Measurements from ENCODE around the gene NTSR1.

NTSR1 gene

DNA sequence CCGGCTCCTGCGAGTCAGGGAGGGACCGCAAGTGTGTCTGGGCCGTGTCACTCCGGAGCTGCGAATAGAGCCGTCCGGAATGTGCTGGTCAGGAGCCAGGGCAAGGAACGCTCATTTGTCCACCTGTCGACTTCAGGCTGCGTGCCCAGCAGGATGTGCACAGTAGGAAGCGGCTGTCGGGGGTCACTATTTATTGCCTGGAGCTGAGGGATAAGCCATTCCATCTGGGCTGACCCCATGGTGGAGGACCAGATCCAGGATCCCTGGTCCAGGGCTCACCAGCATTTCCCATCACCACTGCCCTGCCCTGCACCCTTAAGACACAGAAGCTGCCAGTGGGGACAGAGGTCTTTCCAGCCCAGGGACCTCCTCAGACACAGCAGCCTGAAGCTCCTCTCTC is 14.7 kb downstream of the NTSR1 start:
- no peak overlapping the region for H3K4me3 ChIP-seq (replicated peaks; ENCODE audit: insufficient read depth, low read length)
- H3K27me3 ChIP-seq (ENCODE audit: insufficient read depth, poor library complexity, severe bottlenecking): no peaks in the 10 kb centered on the region
- no peak overlapping the region for H3K27ac ChIP-seq (replicated peaks)
- TF ChIP-seq POLR2AphosphoS5 (IDR thresholded peaks at IDR 0.05; ENCODE audit: low read depth) (no peak), GABPA (IDR thresholded peaks at IDR 0.05; ENCODE audit: low read depth) (no peak), SPI1 (IDR thresholded peaks at IDR 0.05; ENCODE audit: borderline replicate concordance, low read depth) (no peak)
- TF ChIP-seq, protein P1, sequence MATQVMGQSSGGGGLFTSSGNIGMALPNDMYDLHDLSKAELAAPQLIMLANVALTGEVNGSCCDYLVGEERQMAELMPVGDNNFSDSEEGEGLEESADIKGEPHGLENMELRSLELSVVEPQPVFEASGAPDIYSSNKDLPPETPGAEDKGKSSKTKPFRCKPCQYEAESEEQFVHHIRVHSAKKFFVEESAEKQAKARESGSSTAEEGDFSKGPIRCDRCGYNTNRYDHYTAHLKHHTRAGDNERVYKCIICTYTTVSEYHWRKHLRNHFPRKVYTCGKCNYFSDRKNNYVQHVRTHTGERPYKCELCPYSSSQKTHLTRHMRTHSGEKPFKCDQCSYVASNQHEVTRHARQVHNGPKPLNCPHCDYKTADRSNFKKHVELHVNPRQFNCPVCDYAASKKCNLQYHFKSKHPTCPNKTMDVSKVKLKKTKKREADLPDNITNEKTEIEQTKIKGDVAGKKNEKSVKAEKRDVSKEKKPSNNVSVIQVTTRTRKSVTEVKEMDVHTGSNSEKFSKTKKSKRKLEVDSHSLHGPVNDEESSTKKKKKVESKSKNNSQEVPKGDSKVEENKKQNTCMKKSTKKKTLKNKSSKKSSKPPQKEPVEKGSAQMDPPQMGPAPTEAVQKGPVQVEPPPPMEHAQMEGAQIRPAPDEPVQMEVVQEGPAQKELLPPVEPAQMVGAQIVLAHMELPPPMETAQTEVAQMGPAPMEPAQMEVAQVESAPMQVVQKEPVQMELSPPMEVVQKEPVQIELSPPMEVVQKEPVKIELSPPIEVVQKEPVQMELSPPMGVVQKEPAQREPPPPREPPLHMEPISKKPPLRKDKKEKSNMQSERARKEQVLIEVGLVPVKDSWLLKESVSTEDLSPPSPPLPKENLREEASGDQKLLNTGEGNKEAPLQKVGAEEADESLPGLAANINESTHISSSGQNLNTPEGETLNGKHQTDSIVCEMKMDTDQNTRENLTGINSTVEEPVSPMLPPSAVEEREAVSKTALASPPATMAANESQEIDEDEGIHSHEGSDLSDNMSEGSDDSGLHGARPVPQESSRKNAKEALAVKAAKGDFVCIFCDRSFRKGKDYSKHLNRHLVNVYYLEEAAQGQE (IDR thresholded peaks at IDR 0.05; ENCODE audit: insufficient replicate concordance, low read depth): no peak
- TF ChIP-seq, protein P2, sequence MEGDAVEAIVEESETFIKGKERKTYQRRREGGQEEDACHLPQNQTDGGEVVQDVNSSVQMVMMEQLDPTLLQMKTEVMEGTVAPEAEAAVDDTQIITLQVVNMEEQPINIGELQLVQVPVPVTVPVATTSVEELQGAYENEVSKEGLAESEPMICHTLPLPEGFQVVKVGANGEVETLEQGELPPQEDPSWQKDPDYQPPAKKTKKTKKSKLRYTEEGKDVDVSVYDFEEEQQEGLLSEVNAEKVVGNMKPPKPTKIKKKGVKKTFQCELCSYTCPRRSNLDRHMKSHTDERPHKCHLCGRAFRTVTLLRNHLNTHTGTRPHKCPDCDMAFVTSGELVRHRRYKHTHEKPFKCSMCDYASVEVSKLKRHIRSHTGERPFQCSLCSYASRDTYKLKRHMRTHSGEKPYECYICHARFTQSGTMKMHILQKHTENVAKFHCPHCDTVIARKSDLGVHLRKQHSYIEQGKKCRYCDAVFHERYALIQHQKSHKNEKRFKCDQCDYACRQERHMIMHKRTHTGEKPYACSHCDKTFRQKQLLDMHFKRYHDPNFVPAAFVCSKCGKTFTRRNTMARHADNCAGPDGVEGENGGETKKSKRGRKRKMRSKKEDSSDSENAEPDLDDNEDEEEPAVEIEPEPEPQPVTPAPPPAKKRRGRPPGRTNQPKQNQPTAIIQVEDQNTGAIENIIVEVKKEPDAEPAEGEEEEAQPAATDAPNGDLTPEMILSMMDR (IDR thresholded peaks at IDR 0.05; ENCODE audit: insufficient read depth, low read length): no peak
- no peak for DNase-seq (ENCODE audit: low read depth in 1 of 2, low spot score in 1 of 2)

DNA sequence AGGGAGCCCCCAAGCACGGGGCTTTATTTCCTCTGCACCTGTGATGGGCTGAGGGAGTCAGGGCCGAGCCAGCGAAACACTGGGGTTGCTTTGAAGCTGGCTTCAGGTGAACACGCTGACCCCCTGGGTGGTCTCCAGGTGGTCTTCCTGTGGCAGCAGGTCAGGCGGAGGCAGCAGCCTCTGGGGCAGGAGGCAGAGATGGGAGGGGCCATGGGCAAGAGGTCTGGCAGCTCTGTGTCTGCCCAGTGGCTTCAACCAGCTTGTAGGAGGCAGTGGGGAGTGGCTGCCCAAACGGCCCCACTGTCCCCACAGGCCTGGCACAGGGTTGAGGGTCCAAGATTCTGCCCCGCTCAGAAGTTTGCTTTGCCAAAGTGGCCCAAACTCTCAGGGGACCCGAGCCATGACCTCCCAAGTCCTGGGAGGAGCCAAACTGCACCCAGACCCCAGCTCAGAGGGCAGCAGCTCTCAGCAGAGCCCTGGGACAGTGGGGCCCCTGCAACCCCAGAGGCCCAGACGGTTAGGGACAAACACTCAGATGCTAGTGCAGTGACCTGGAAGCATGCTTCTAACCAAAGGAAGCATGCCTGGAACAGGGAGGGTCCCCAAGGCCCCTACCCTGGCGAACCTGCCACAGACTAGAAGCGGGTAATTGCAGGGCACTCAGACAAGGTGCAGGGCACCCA is 15.3 kb downstream of the NTSR1 start:
- H3K27me3 ChIP-seq (ENCODE audit: insufficient read depth, poor library complexity, severe bottlenecking): no peaks in the 10 kb centered on the region
- no peak overlapping the region for H3K27ac ChIP-seq (replicated peaks)
- TF ChIP-seq, protein P1 (IDR thresholded peaks at IDR 0.05; ENCODE audit: insufficient replicate concordance, low read depth): no peak
- TF ChIP-seq GABPA (IDR thresholded peaks at IDR 0.05; ENCODE audit: low read depth): no peak
- TF ChIP-seq POLR2AphosphoS5 (IDR thresholded peaks at IDR 0.05; ENCODE audit: low read depth): no peak
- TF ChIP-seq SPI1 (IDR thresholded peaks at IDR 0.05; ENCODE audit: borderline replicate concordance, low read depth): no peak
- TF ChIP-seq, protein P2 (IDR thresholded peaks at IDR 0.05; ENCODE audit: insufficient read depth, low read length): no peak
- H3K4me3 ChIP-seq (replicated peaks; ENCODE audit: insufficient read depth, low read length): no peak overlapping the region
- no peak for DNase-seq (ENCODE audit: low read depth in 1 of 2, low spot score in 1 of 2)

DNA sequence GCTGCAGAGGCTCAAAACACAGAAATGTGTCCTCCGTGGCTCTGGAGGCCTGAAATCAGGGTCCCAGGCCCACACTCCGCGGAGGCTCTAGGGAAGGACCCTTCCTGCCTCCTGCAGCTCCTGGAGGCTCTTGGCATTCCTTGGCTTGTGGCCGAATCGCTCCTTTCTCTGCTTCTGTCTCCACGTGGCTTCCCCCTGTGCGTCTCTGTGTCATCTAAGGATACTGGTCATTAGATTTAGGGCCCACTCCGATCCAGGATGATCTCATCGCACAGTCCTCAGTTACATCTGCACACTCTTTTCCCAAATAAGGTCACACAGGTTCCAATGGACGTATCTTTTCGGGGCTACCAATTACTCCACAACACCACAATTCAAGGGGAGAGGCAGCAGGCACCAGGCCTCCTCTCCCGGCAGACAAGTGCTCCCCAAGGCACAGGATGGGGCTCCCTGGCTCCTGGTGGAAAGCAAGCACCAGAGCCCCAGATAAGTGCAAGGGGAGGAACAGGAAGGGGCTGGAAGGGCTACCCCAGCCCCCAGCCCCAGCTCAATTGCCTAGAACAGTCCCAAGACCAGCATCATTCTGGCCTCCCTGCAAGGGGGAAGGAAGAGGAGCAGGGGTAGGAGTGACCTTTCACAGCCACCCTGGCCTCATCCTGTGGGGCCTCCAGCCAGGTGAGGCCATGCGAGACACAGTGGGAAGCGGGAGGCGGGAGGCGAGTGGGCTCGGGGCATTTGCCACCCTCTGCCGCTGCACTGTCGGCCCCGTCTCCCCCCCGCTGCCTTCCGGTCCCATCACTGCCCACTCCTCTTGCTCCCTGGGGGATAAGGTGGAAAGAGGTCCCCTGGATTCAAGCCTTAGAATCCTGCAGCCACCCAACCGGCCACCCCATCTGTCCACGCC is 16.3 kb downstream of the NTSR1 start:
- DNase-seq (ENCODE audit: low read depth in 1 of 2, low spot score in 1 of 2): no peak
- no peak for TF ChIP-seq POLR2AphosphoS5 (IDR thresholded peaks at IDR 0.05; ENCODE audit: low read depth)
- TF ChIP-seq, protein P2 (IDR thresholded peaks at IDR 0.05; ENCODE audit: insufficient read depth, low read length): no peak
- TF ChIP-seq GABPA (IDR thresholded peaks at IDR 0.05; ENCODE audit: low read depth): no peak
- no peak for TF ChIP-seq SPI1 (IDR thresholded peaks at IDR 0.05; ENCODE audit: borderline replicate concordance, low read depth)
- TF ChIP-seq, protein P1 (IDR thresholded peaks at IDR 0.05; ENCODE audit: insufficient replicate concordance, low read depth): no peak
- no peaks in the 10 kb centered on the region for H3K27me3 ChIP-seq (ENCODE audit: insufficient read depth, poor library complexity, severe bottlenecking)
- no peak overlapping the region for H3K27ac ChIP-seq (replicated peaks)
- H3K4me3 ChIP-seq (replicated peaks; ENCODE audit: insufficient read depth, low read length): no peak overlapping the region
